Chondrocyte (in vitro differentiated cells): ENCODE results near the gene CADPS. TPM values are rescaled to one million over a fixed set of nuclear protein-coding genes. Genes with fewer than 3 reads are reported as not detected.

Experiments used
- DNase-seq: peaks from one replicate; pipeline ENCODE4 v3.0.0; 2021; ENCODE audit warnings: mixed read lengths, low spot score
- H3K27ac Mint-ChIP-seq: one replicate; pipeline ENCODE4 v1.8.0; 2021; ENCODE audit warnings: mild to moderate bottlenecking, moderate library complexity, mixed read lengths; ENCODE audit not compliant: unreplicated experiment
- H3K27me3 Mint-ChIP-seq: 2 replicates; pipeline ENCODE4 v1.8.0; 2021; ENCODE audit warnings: low read depth, mixed read lengths
- H3K36me3 Mint-ChIP-seq: 2 replicates; pipeline ENCODE4 v1.8.0; 2021; ENCODE audit warnings: low read depth, mixed read lengths
- H3K4me1 Mint-ChIP-seq: 2 replicates; pipeline ENCODE4 v1.8.0; 2021; ENCODE audit warnings: low read depth, mild to moderate bottlenecking, mixed read lengths
- H3K4me3 Mint-ChIP-seq: one replicate; pipeline ENCODE4 v1.8.0; 2021; ENCODE audit warnings: mild to moderate bottlenecking, moderate library complexity, mixed read lengths; ENCODE audit not compliant: unreplicated experiment
- H3K9me3 Mint-ChIP-seq: 2 replicates; pipeline ENCODE4 v1.8.0; 2021; ENCODE audit warnings: low read depth, mixed read lengths
- total RNA-seq: library from RNA; stranded (reverse); gene quantifications from 3 replicates; pipeline ENCODE4 v1.2.1, GENCODE V29; 2021
- TF ChIP-seq, protein P1 (sequence below): fragments of 200-600 bp; sonication (generic); IDR thresholded peaks from 2 replicates; pipeline ENCODE4 v1.5.0; 2021; ENCODE audit warnings: antibody characterized with exemption, mild to moderate bottlenecking, moderate library complexity

CADPS gene
- total RNA-seq, 1 donor from 2014 or later: not detected

DNA sequence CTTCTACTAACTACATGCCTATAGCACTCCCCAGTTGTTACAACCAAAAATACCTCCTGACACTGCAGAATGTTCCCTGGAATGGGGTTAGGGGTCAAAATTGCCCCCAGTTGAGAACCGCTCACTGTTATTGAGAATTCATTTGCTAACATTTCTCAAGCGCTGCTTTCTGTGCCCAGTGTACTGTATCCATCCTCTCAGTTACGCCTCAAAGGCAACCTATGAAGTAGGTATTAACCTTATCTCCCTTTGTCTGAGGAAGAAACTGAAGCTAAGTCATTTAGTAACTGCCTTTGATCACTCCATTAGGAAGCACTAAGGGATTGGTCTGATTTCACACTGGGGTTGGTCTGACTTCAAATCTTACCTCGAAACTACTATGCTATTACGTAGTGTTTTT lies 70.1 kb downstream of the CADPS start:
- Mint-ChIP-seq H3K27me3 (peaks cover 27% of the 10 kb centered on the region), H3K9me3 (no peaks in the 10 kb centered on the region), H3K4me3 (no peak overlapping the region), H3K27ac (no peak overlapping the region), H3K4me1 (no peaks in the 10 kb centered on the region), H3K36me3 (no peaks in the 10 kb centered on the region)
- TF ChIP-seq, protein P1, sequence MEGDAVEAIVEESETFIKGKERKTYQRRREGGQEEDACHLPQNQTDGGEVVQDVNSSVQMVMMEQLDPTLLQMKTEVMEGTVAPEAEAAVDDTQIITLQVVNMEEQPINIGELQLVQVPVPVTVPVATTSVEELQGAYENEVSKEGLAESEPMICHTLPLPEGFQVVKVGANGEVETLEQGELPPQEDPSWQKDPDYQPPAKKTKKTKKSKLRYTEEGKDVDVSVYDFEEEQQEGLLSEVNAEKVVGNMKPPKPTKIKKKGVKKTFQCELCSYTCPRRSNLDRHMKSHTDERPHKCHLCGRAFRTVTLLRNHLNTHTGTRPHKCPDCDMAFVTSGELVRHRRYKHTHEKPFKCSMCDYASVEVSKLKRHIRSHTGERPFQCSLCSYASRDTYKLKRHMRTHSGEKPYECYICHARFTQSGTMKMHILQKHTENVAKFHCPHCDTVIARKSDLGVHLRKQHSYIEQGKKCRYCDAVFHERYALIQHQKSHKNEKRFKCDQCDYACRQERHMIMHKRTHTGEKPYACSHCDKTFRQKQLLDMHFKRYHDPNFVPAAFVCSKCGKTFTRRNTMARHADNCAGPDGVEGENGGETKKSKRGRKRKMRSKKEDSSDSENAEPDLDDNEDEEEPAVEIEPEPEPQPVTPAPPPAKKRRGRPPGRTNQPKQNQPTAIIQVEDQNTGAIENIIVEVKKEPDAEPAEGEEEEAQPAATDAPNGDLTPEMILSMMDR: no peak
- DNase-seq: no peak

DNA sequence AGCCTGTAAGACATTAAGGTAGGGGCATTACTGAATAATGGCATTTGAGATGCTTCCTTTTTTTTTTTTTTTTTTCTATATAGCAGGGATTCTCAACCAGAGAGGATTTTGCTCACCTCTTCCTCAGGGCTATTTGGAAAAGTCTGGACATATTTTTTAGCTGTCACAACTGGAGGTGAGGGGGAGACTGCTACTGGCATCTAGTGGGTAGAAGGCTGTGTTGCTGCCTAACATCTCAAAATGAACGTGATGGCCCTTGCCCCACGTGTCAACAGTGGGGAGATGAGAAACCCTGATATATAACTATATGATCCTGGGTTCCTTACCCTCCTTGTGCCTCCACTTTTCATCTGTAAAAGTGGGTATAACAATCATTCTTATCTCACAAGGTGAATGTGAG lies 71.9 kb downstream of the CADPS start:
- no peaks in the 10 kb centered on the region for H3K4me1 Mint-ChIP-seq
- no peak overlapping the region for H3K27ac Mint-ChIP-seq
- DNase-seq: no peak
- H3K36me3 Mint-ChIP-seq: no peaks in the 10 kb centered on the region
- no peaks in the 10 kb centered on the region for H3K9me3 Mint-ChIP-seq
- peaks cover 20% of the 10 kb centered on the region for H3K27me3 Mint-ChIP-seq
- TF ChIP-seq, protein P1: no peak
- no peak overlapping the region for H3K4me3 Mint-ChIP-seq

GRCh38 chr3:62798000-62798399 lies 77.2 kb downstream of the CADPS start:
- TF ChIP-seq, protein P1: no peak
- H3K27me3 Mint-ChIP-seq: peaks cover 13% of the 10 kb centered on the region
- no peaks in the 10 kb centered on the region for H3K36me3 Mint-ChIP-seq
- no peaks in the 10 kb centered on the region for H3K9me3 Mint-ChIP-seq
- no peaks in the 10 kb centered on the region for H3K4me1 Mint-ChIP-seq
- H3K27ac Mint-ChIP-seq: no peak overlapping the region
- H3K4me3 Mint-ChIP-seq: no peak overlapping the region
- DNase-seq: no peak

GRCh38 chr3:62797132-62797531 lies 78.1 kb downstream of the CADPS start:
- Mint-ChIP-seq H3K36me3 (no peaks in the 10 kb centered on the region), H3K27me3 (peaks cover 4% of the 10 kb centered on the region), H3K4me3 (no peak overlapping the region), H3K9me3 (no peaks in the 10 kb centered on the region), H3K27ac (no peak overlapping the region), H3K4me1 (no peaks in the 10 kb centered on the region)
- TF ChIP-seq, protein P1: no peak
- DNase-seq: no peak

GRCh38 chr3:62795978-62796657 lies 79.1 kb downstream of the CADPS start:
- TF ChIP-seq, protein P1: no peak
- Mint-ChIP-seq H3K27me3 (peaks cover 2% of the 10 kb centered on the region), H3K4me1 (no peaks in the 10 kb centered on the region), H3K27ac (no peak overlapping the region), H3K36me3 (no peaks in the 10 kb centered on the region), H3K9me3 (no peaks in the 10 kb centered on the region), H3K4me3 (no peak overlapping the region)
- DNase-seq: no peak
